Stimulated activated CD8-positive, alpha-beta memory T cell treated with anti-CD3 and anti-CD28 coated beads, Interleukin-4, amount 100 ng/mL, for 48 hours (primary cell): ENCODE results near the gene MORF4L2.

Experiments used
- DNase-seq: peaks from one replicate; pipeline ENCODE4 v3.0.0-alpha.2; 2020

The MORF4L2 gene, protein sequence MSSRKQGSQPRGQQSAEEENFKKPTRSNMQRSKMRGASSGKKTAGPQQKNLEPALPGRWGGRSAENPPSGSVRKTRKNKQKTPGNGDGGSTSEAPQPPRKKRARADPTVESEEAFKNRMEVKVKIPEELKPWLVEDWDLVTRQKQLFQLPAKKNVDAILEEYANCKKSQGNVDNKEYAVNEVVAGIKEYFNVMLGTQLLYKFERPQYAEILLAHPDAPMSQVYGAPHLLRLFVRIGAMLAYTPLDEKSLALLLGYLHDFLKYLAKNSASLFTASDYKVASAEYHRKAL

GRCh38 chrX:103686199-103687072, at the start of gene MORF4L2:
MORF4L2 (minus strand) TSS chrX:103686699; CDS start chrX:103677027, 9,672 bp downstream.
- DNase-seq = peak; percentile 84

GRCh38 chrX:103734125-103734760, 47.7 kb upstream of the MORF4L2 start:
- DNase-seq = peak; percentile 24

GRCh38 chrX:103733017-103733416, 46.5 kb upstream of the MORF4L2 start:
- DNase-seq = no peak

GRCh38 chrX:103730796-103731493, 44.4 kb upstream of the MORF4L2 start:
- no peak for DNase-seq

DNA sequence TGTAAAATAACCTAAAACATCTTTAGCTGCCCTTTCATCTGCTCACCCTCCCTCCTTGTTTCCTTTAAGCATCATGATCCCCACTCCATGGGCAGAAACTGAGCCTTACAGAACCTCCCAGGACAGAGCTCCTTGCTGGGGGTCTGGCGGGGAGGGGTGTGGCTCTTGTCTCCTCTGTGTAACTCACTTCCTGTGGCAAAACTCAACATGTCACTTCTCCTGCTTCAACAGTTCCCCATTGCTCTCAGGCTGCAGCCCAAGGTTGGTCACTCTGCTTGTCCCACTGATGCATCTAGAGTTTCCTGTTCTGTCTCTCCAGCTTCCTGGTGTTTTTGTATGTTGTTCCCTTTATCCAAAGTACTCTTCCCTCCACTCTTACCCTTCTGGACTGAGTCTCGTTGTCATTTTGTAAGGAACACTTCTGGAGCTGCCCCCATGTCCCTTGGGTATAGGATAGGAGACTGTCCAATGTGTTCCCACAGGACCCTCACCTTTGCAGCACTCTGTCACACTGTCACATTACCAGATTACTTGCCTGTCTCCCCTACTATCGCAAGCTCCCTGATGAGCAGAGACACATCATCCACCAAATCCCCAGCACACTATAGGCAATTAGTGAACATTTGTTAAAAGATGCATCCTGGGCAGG, 43.8 kb upstream of the MORF4L2 start:
- DNase-seq = no peak

DNA sequence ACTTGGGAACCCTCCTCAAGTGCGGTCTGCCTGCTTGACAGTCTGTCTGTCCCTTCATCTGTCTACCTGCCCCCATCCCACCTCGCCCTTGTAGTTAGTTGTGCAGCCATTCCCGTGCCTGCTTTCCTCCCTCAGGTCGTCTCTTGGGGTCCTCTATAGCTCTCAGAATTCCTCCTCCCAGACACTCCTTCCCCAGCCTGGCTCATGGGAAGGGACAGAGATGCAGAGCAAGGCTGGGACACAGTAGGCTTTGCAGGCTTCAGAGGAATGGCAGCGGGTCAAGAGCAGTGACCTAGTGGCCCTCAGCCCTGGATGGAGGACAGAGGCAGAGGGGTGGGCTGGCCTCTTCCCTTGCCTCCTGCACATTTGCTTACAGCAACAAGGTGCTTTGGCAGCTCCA, 42.5 kb upstream of the MORF4L2 start:
- DNase-seq = no peak

- no peak for DNase-seq
Observed at GRCh38 chrX:103727115-103727514, 40.6 kb upstream of the MORF4L2 start.

- DNase-seq = no peak
Observed at GRCh38 chrX:103726477-103726876, 40.0 kb upstream of the MORF4L2 start.

DNA sequence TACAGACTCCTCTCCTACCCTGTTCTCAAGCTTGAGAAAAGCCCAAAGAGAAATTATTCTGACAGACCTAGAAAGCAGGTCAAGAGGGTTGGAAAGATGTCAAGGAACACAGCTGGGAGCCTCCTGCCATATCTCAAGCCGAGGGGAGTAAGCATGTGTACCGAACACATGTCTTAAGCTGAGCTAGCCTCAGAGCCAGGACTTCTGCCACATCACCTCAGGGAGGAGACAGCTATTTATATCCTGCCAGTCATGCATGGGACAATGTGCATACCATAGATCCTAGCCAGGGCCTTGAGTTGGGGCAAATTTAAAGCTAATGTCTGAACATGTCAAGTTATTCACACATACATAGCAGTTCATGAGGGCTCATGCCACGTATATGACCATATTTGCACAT, 36.0 kb upstream of the MORF4L2 start:
- DNase-seq = no peak

DNA sequence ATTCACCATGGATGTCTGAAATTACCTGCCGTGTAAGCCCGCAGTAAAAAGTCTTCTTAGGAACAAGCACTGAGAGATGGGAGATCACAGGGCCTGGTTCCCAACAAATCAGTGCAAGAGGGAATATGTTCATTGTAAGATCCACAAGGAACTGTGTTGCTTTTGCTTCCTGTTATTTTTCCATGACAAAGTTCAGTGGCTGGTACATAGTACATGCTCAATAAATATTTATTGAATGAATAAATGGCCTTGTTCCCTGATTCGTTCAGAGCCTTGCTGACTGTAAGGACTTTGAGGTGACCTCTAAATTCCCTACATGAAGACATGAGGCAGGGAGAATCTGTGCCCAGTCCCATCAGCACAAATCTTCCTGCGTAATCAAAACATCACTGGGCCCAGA, 31.6 kb upstream of the MORF4L2 start:
- no peak for DNase-seq

DNA sequence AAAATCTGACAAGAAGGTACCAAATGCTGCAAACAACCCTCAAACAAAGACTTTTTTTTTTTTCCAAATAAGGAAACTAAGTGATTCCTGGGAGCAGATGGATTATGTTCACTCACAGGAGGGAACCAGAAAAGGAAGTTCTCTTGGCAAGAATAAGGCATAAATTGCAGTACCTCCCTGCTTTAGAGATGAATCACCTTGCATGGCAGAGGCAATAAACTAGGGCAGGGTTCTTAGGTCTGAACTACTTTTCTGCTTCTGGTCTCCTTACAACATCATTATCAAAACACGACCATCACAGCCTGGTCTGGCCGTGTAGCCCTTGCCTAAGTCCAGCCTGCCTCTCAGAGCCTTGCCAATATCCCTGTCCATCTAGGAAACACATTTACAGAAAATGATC, 30.5 kb upstream of the MORF4L2 start:
- DNase-seq = no peak

GRCh38 chrX:103710609-103711008, 24.1 kb upstream of the MORF4L2 start, which contains the start of gene TMEM31:
TMEM31 (plus strand) TSS chrX:103710909; CDS start chrX:103712259, 1,350 bp downstream.
- DNase-seq = no peak

GRCh38 chrX:103704863-103705262, 18.4 kb upstream of the MORF4L2 start:
- DNase-seq = no peak

- no peak for DNase-seq
Observed at GRCh38 chrX:103699243-103699642, 12.7 kb upstream of the MORF4L2 start.

DNA sequence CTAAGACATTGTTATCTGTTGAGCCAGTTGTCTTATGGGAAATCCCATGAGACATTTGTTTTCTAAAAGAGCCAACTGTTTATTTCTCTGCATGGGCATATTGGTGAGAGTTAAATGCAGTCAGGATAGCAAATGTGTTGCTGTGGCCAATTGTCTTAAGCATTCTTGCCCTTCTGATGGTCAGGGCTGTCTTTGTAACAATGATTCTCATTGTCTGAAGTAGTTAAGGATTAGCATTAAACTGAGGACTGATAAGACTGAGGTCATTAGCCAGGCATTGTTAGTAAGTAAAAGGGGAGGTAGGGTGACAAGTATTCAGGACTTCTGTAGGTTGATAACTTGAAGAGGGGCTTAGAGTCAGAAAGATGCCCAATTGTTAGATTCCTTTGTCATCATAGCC, 11.2 kb upstream of the MORF4L2 start:
- DNase-seq = no peak

DNA sequence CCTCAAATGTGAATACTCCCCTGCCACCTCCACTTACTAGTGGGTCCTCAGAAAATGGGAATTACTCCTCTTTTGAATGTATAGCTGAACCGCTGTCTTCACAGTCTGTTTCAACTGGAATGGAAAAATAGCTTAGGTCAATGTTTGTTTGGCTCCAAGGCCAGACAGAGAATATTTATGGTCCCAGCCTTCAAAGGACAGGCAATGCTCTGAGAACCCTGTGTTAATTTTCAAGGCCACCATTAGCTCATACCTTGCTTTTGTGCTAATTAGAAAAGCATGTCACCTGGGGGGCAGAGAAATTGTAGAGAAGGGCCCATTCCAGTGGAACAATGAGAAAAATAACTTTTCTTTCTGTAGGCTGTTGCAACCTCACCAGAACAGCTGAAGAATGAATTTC, 4.6 kb upstream of the MORF4L2 start:
- no peak for DNase-seq

GRCh38 chrX:103688946-103689345, 2.4 kb upstream of the MORF4L2 start:
- no peak for DNase-seq

GRCh38 chrX:103687696-103688201, 1.2 kb upstream of the MORF4L2 start:
- DNase-seq = peak; percentile 59

DNA sequence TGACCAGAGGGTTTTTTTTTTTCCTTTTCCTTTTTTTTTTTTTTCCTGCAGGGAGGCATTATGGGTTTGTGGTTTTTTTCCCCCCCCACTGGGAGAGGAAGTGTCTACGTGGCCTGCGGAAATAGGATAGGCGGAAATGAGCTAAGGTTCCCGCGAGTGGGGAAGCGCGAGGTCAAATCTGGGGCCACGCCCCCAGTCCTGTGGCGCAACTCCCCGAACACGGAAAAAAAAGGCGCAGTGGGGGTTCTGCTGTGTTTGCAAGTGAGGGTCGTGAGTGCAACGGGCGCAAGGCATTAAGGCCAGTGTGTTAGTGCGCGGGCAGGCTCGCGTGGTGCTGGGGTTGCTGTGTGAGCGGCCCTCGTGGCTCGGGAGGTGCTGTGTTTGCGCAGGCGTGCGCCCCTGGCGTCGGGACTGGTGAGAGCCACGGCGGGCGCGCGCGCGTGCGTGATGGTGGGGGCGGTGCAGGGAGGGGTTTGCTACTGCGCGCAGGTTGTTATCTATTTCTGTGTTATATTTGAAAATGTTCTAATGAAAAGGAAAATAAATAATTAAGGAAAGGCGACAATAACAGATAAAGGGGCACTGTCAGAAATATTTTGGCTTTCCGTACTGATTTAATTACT, 685 bp upstream of the MORF4L2 start:
- peak; percentile 88 for DNase-seq

DNA sequence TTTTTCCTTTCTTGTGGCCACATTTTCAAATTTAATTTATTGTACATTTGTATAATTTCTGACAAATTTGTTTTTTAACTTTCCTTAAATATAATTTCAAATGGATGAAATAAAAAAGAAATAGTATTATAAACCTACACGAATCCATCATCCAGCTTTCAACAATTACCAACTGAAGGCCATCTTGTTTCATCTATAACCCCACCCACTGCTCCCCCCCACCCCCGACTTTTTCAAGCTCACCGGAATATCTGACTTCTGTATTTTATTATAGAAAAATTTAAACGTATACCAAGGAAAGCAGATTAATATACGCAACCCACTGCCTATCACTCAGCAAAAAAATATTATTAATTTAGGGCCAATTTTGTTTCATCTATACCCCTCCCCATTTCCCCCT, 1.1 kb downstream of the MORF4L2 start:
- no peak for DNase-seq

- DNase-seq = no peak
Observed at GRCh38 chrX:103681443-103681842, 5.1 kb downstream of the MORF4L2 start.
